Naive B cell (primary cell): ENCODE results near the gene NCOA3. TPM values are rescaled to one million over a fixed set of nuclear protein-coding genes. Genes with fewer than 3 reads are reported as not detected.

Experiments used
- ATAC-seq, 2 donors: fragments of 150-1000 bp; cut with Tn5 transposase; 2 replicates each; pipeline ENCODE4 v1.10.0; 2021; ENCODE audit warnings: low read depth in 2 of 2, mild to moderate bottlenecking in 2 of 2, moderate library complexity in 2 of 2
- DNase-seq: peaks from one replicate; pipeline ENCODE4 v3.0.0; 2022
- H3K27ac Mint-ChIP-seq, 6 donors: one replicate each; pipeline ENCODE4 v1.8.0; 2020 to 2022; ENCODE audit warnings: mild to moderate bottlenecking in 6 of 6, mixed read lengths in 6 of 6, moderate library complexity in 5 of 6, inconsistent platforms in 2 of 6
- H3K27me3 Mint-ChIP-seq, 3 donors: one replicate each; pipeline ENCODE4 v1.8.0; 2021 to 2022; ENCODE audit warnings: mixed read lengths in 3 of 3, mild to moderate bottlenecking in 1 of 3
- H3K36me3 Mint-ChIP-seq, 2 donors: one replicate each; pipeline ENCODE4 v1.8.0; 2020 to 2022; ENCODE audit warnings: mixed read lengths in 2 of 2, inconsistent platforms in 1 of 2, mild to moderate bottlenecking in 1 of 2
- H3K4me1 Mint-ChIP-seq, 3 donors: one replicate each; pipeline ENCODE4 v1.8.0; 2020 to 2022; ENCODE audit warnings: mixed read lengths in 3 of 3, inconsistent platforms in 1 of 3, mild to moderate bottlenecking in 1 of 3, moderate library complexity in 1 of 3
- H3K4me3 Mint-ChIP-seq, 8 donors: one replicate each; pipeline ENCODE4 v1.8.0; 2020 to 2022; ENCODE audit warnings: mild to moderate bottlenecking in 8 of 8, mixed read lengths in 8 of 8, moderate library complexity in 8 of 8, inconsistent platforms in 2 of 8
- H3K9me3 Mint-ChIP-seq, 7 donors: one replicate each; pipeline ENCODE4 v1.8.0; 2020 to 2022; ENCODE audit warnings: mixed read lengths in 7 of 7, mild to moderate bottlenecking in 5 of 7, inconsistent platforms in 2 of 7, moderate library complexity in 1 of 7
- polyA plus RNA-seq, 6 donors: library from polyadenylated mRNA; unstranded; fragments of 300-500 nt; fragmentation: Illumina TruSeq; gene quantifications; one replicate each; pipeline ENCODE4 v1.2.3, GENCODE V29; 2021; ENCODE audit warnings: low read depth in 6 of 6

Gene NCOA3
- polyA plus RNA-seq, 6 donors from 2014 or later, result 22.7 to 70.9 (median 54.1) TPM

- Mint-ChIP-seq H3K9me3 (no peaks in the 10 kb centered on the region), H3K27ac (peak overlapping the region in 2 of 6 donors; percentile 54 to 60), H3K36me3 (peaks cover 36 to 42% of the 10 kb centered on the region in 2 donors), H3K27me3 (no peaks in the 10 kb centered on the region), H3K4me3 (peak overlapping the region in 1 of 8 donors; percentile 37), H3K4me1 (peaks cover 0 to 4% (median 0%) of the 10 kb centered on the region in 3 donors)
- ATAC-seq (no peak), DNase-seq (no peak)
Observed at GRCh38 chr20:47635256-47635655, 133.6 kb downstream of the NCOA3 start.

DNA sequence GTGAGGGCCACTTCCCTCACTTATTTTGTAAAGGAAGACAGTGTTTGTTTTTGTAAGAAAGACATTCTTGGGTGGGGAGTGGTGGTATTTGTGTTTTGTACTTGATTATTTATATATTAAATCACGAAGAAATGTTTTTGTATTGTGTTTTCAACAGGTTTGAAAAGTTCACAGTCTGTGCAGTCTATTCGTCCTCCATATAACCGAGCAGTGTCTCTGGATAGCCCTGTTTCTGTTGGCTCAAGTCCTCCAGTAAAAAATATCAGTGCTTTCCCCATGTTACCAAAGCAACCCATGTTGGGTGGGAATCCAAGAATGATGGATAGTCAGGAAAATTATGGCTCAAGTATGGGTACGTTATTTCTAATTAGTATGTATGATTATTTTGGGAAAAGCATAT, 137.2 kb downstream of the NCOA3 start:
- Mint-ChIP-seq H3K36me3 (peaks cover 32 to 52% of the 10 kb centered on the region in 2 donors), H3K27ac (peak overlapping the region in 1 of 6 donors; percentile 20), H3K4me3 (no peak overlapping the region), H3K9me3 (no peaks in the 10 kb centered on the region), H3K4me1 (peaks cover 0 to 5% (median 4%) of the 10 kb centered on the region in 3 donors), H3K27me3 (no peaks in the 10 kb centered on the region)
- DNase-seq (no peak), ATAC-seq (no peak)

- no peak overlapping the region for H3K4me3 Mint-ChIP-seq
- DNase-seq (no peak), ATAC-seq (no peak)
- H3K27me3 Mint-ChIP-seq, result no peaks in the 10 kb centered on the region
- peaks cover 0 to 15% (median 5%) of the 10 kb centered on the region in 3 donors for H3K4me1 Mint-ChIP-seq
- peak overlapping the region in 2 of 6 donors; percentile 24 to 38 for H3K27ac Mint-ChIP-seq
- H3K36me3 Mint-ChIP-seq, result peaks cover 30 to 54% of the 10 kb centered on the region in 2 donors
- H3K9me3 Mint-ChIP-seq, result no peaks in the 10 kb centered on the region
Observed at GRCh38 chr20:47642118-47642517, 140.4 kb downstream of the NCOA3 start.

DNA sequence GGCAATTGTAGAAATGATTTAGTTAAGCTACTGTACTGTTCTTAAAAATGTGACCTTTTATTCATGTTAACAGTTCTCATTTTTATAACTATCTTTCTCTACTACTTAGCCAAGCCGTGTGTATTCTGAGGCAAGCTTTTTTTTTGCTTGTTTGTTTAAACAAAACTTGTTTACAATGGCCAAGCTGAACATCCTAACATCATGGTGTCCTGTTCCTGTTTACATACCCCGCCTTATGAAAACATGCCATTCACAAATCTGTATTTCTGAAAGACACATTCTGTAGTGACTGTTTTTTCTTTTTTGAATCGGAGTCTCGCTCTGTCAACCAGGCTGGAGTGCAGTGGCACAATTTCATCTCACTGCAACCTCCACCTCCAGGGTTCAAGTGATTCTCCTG, 140.9 kb downstream of the NCOA3 start:
- Mint-ChIP-seq H3K4me1 (peaks cover 0 to 15% (median 5%) of the 10 kb centered on the region in 3 donors), H3K4me3 (no peak overlapping the region), H3K36me3 (peaks cover 27 to 49% of the 10 kb centered on the region in 2 donors), H3K9me3 (no peaks in the 10 kb centered on the region), H3K27me3 (no peaks in the 10 kb centered on the region), H3K27ac (peak overlapping the region in 1 of 6 donors; percentile 20)
- DNase-seq, result no peak
- no peak for ATAC-seq

DNA sequence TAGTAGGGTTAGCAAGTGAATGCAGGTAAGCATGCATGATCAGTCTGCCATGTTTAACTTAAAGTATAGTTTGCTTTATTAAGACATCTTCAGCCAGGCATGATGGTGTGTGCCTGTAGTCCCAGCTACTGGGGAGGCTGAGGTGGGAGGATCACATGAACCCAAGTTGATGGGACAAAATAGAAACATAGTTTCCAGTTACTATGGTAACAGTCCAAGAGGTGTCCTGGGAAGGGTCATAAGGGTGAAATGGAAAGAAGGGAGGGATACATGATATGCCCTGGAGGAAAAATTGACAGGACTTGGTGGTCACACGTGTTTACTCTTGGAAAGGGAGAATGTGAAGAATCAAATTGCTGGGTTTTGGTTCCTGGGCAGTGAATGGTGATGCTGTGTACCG, 143.9 kb downstream of the NCOA3 start:
- no peak for DNase-seq
- Mint-ChIP-seq H3K4me1 (peaks cover 0 to 15% (median 5%) of the 10 kb centered on the region in 3 donors), H3K27ac (peak overlapping the region in 2 of 6 donors; percentile 11 to 24), H3K4me3 (peak overlapping the region in 1 of 8 donors; percentile 51), H3K27me3 (no peaks in the 10 kb centered on the region), H3K36me3 (peaks cover 23 to 37% of the 10 kb centered on the region in 2 donors), H3K9me3 (no peaks in the 10 kb centered on the region)
- ATAC-seq, result no peak

- H3K4me3 Mint-ChIP-seq, result no peak overlapping the region
- H3K9me3 Mint-ChIP-seq, result no peaks in the 10 kb centered on the region
- peaks cover 28 to 32% of the 10 kb centered on the region in 2 donors for H3K36me3 Mint-ChIP-seq
- peak overlapping the region in 1 of 6 donors; percentile 7 for H3K27ac Mint-ChIP-seq
- H3K4me1 Mint-ChIP-seq, result peaks cover 0 to 15% (median 5%) of the 10 kb centered on the region in 3 donors
- DNase-seq (no peak), ATAC-seq (no peak)
- H3K27me3 Mint-ChIP-seq, result no peaks in the 10 kb centered on the region
Observed at GRCh38 chr20:47647994-47648393, 146.3 kb downstream of the NCOA3 start.

DNA sequence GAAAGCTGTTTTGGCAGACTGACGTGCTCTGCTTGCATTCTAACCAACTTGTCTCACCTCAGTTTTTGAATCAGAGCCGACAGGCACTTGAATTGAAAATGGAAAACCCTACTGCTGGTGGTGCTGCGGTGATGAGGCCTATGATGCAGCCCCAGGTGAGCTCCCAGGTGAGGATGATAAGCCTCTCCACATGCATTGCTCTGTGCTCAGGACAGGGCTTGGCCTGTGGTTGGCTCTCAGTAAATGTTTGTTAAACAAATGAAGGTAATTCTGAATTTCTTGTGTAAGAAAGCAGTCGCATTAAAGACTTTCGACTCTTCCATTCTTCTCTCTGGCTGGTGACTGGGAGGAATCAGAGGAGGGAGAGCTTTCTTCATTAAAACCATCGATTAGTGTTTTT, 147.3 kb downstream of the NCOA3 start:
- H3K4me1 Mint-ChIP-seq, result peaks cover 0 to 12% (median 0%) of the 10 kb centered on the region in 3 donors
- no peaks in the 10 kb centered on the region for H3K9me3 Mint-ChIP-seq
- H3K4me3 Mint-ChIP-seq, result no peak overlapping the region
- no peaks in the 10 kb centered on the region for H3K27me3 Mint-ChIP-seq
- ATAC-seq (no peak), DNase-seq (no peak)
- H3K36me3 Mint-ChIP-seq, result peaks cover 23% of the 10 kb centered on the region in 2 donors
- peak overlapping the region in 1 of 6 donors; percentile 41 for H3K27ac Mint-ChIP-seq

GRCh38 chr20:47652301-47652700, 150.6 kb downstream of the NCOA3 start:
- Mint-ChIP-seq H3K36me3 (peaks cover 0 to 28% of the 10 kb centered on the region in 2 donors), H3K4me1 (peaks cover 0 to 8% (median 0%) of the 10 kb centered on the region in 3 donors), H3K4me3 (no peak overlapping the region), H3K9me3 (no peaks in the 10 kb centered on the region), H3K27me3 (no peaks in the 10 kb centered on the region), H3K27ac (peak overlapping the region in 2 of 6 donors; percentile 47 to 86)
- ATAC-seq (no peak), DNase-seq (no peak)

DNA sequence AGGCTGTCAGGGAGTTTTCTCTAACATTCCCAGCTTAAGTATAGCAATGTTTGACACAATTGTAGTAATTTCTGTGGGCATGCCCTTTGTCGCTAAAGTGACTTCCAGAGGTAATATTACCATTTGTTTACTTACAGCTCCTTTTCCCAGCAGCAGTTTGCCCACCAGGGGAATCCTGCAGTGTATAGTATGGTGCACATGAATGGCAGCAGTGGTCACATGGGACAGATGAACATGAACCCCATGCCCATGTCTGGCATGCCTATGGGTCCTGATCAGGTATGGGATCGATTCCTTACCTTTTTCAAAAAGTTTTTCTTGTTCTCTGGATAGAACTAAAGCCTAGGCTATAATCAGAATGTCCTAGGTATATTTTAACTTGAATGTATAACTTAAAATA, 151.1 kb downstream of the NCOA3 start:
- DNase-seq, result no peak
- H3K4me3 Mint-ChIP-seq, result no peak overlapping the region
- H3K4me1 Mint-ChIP-seq, result peaks cover 0 to 8% (median 0%) of the 10 kb centered on the region in 3 donors
- H3K27me3 Mint-ChIP-seq, result no peaks in the 10 kb centered on the region
- H3K27ac Mint-ChIP-seq, result no peak overlapping the region
- no peaks in the 10 kb centered on the region for H3K9me3 Mint-ChIP-seq
- no peak for ATAC-seq
- peaks cover 0 to 30% of the 10 kb centered on the region in 2 donors for H3K36me3 Mint-ChIP-seq

GRCh38 chr20:47653869-47654268, 152.2 kb downstream of the NCOA3 start:
- Mint-ChIP-seq H3K4me3 (no peak overlapping the region), H3K27ac (peak overlapping the region in 2 of 6 donors; percentile 44 to 85), H3K27me3 (no peaks in the 10 kb centered on the region), H3K4me1 (peaks cover 0 to 8% (median 3%) of the 10 kb centered on the region in 3 donors), H3K36me3 (peaks cover 0 to 34% of the 10 kb centered on the region in 2 donors), H3K9me3 (no peaks in the 10 kb centered on the region)
- no peak for DNase-seq
- no peak for ATAC-seq

- Mint-ChIP-seq H3K4me3 (no peak overlapping the region), H3K9me3 (no peaks in the 10 kb centered on the region), H3K36me3 (peaks cover 0 to 34% of the 10 kb centered on the region in 2 donors), H3K27me3 (no peaks in the 10 kb centered on the region), H3K4me1 (peaks cover 0 to 8% (median 3%) of the 10 kb centered on the region in 3 donors), H3K27ac (peak overlapping the region in 2 of 6 donors; percentile 71 to 82)
- ATAC-seq, result no peak
- no peak for DNase-seq
Observed at GRCh38 chr20:47654370-47654769, 152.7 kb downstream of the NCOA3 start.

DNA sequence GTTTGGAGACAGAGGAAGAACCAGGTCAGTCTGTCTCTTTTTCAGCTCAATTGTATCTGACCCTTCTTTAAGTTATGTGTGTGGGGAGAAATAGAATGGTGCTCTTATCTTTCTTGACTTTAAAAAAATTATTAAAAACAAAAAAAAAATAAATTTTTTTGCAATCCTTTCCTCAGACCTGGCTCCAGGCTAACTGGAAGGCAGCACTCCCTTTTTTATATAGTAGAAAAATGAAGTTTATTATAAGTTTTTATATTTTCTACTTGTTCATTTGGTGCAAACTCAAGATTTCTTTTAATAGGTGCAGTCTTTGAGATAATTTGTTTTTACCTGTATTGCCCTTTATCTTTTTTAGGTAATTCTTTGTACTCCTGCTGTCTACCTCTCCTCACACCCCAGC, 153.9 kb downstream of the NCOA3 start:
- Mint-ChIP-seq H3K27ac (peak overlapping the region in 1 of 6 donors; percentile 34), H3K4me1 (peaks cover under 1 to 14% (median 3%) of the 10 kb centered on the region in 3 donors), H3K9me3 (no peaks in the 10 kb centered on the region), H3K27me3 (no peaks in the 10 kb centered on the region), H3K4me3 (no peak overlapping the region), H3K36me3 (peaks cover 0 to 29% of the 10 kb centered on the region in 2 donors)
- DNase-seq (no peak), ATAC-seq (no peak)

- H3K9me3 Mint-ChIP-seq, result no peaks in the 10 kb centered on the region
- H3K27ac Mint-ChIP-seq, result peak overlapping the region in 4 of 6 donors; percentile 11 to 81 (median 44)
- H3K27me3 Mint-ChIP-seq, result no peaks in the 10 kb centered on the region
- H3K4me3 Mint-ChIP-seq, result no peak overlapping the region
- DNase-seq (no peak), ATAC-seq (no peak)
- H3K4me1 Mint-ChIP-seq, result peaks cover 3 to 21% (median 5%) of the 10 kb centered on the region in 3 donors
- H3K36me3 Mint-ChIP-seq, result peaks cover 0 to 29% of the 10 kb centered on the region in 2 donors
Observed at GRCh38 chr20:47656318-47656717, 154.6 kb downstream of the NCOA3 start.

DNA sequence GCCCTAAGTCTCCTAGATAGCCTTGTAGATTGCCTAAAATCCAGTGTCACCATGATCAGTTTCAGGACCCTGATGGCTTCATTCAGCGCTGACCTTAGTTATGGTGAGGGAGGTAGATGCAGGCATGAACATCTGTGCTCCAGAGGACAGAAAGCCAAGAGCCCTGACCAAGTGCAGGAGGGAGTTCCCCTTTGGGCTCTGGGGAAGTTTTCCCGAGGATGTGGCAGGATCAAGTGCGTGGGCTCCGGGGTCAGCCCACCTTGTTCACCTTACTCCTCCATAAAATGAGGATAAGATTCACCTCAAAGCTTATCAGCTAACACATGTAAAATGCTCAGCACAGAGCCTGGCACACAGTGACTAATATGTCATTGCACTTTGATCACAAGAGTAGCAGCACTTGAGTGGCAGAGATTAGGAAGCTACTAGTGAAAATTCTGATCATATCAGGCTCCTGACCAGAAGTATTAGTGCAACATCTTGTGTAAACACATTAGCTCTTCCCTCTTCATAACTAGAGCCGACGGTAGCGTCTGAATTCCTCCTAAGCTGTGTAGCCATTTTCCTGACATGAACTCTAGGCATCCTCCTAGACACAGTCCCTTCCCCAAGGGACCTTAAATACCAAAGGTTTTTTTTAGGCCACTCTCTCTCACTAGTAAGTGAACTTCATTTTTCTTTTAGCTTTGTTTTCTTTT, 158.4 kb downstream of the NCOA3 start:
- Mint-ChIP-seq H3K4me3 (no peak overlapping the region), H3K27me3 (no peaks in the 10 kb centered on the region), H3K36me3 (peaks cover 0 to 16% of the 10 kb centered on the region in 2 donors), H3K4me1 (peaks cover 12 to 23% (median 12%) of the 10 kb centered on the region in 3 donors), H3K9me3 (no peaks in the 10 kb centered on the region), H3K27ac (peak overlapping the region in 3 of 6 donors; percentile 54 to 74 (median 65))
- ATAC-seq (no peak), DNase-seq (no peak)
